Spinal cord (tissue), 10 donors: ENCODE data around the gene PTGS1. TPM values are rescaled to one million over a fixed set of nuclear protein-coding genes. Genes with fewer than 3 reads are reported as not detected.
"Not testable (repeated sequence)": the region's sequence is repeated elsewhere in the genome, so short reads cannot be mapped to it uniquely, and the experiment has no call there.

ENCODE experiments used
- DNase-seq, 6 donors: peaks; one replicate each; pipeline versions ENCODE4 v3.0.0 to v3.0.0-alpha.2; 2013 to 2015; ENCODE audit warnings: low spot score in 6 of 6, low read depth in 4 of 6
- H3K27ac ChIP-seq: one replicate; pipeline ENCODE4 v1.5.1; 2013; ENCODE audit warnings: low read depth, low read length, control low read depth
- H3K27me3 ChIP-seq: one replicate; pipeline ENCODE4 v1.6.1; 2013; ENCODE audit warnings: low read length; ENCODE audit not compliant: control insufficient read depth, insufficient read depth
- H3K36me3 ChIP-seq: one replicate; pipeline ENCODE4 v1.6.1; 2013; ENCODE audit warnings: low read length; ENCODE audit not compliant: control insufficient read depth, insufficient read depth
- H3K4me1 ChIP-seq: one replicate; pipeline ENCODE4 v1.6.1; 2013; ENCODE audit warnings: low read length; ENCODE audit not compliant: control insufficient read depth, insufficient read depth
- H3K4me3 ChIP-seq: one replicate; pipeline ENCODE4 v1.5.1; 2013; ENCODE audit warnings: low read depth, low read length, control low read depth
- H3K9me3 ChIP-seq: one replicate; pipeline ENCODE4 v1.6.1; 2013; ENCODE audit warnings: low read length; ENCODE audit not compliant: control insufficient read depth, insufficient read depth
- WGBS: methylation state at CpG from one replicate; pipeline ENCODE4 v1.1.5; 2013; ENCODE audit warnings: missing lambda C conversion rate; ENCODE audit not compliant: insufficient coverage; 5-methylcytosine and 5-hydroxymethylcytosine counted together
- polyA plus RNA-seq, 2 donors: library from polyadenylated mRNA; unstranded; fragments of 120-200 nt; gene quantifications; one replicate each; pipeline ENCODE4 v1.2.1, GENCODE V29; 2013; ENCODE audit not compliant: insufficient read length in 2 of 2
- total RNA-seq, 2 donors: library from RNA; depleted of rRNA in 1 of 2; stranded (reverse); fragments of 120-200 nt in 1 of 2; fragments of >200 nt in 1 of 2; gene quantifications; one replicate each; pipeline versions ENCODE4 v1.2.3 to v1.2.4, GENCODE V29; 2013 to 2014
- donor health status: healthy.

PTGS1 gene
- total and polyA plus RNA-seq, 4 donors, result 3.0 to 5.6 (median 3.5) TPM

- H3K9me3 ChIP-seq, result no peaks in the 10 kb centered on the region
- no peak overlapping the region for H3K27ac ChIP-seq
- H3K4me1 ChIP-seq, result no peaks in the 10 kb centered on the region
- H3K27me3 ChIP-seq, result no peaks in the 10 kb centered on the region
- H3K36me3 ChIP-seq, result no peaks in the 10 kb centered on the region
- H3K4me3 ChIP-seq, result no peak overlapping the region
- DNase-seq, result no peak
- WGBS, result no CpG with 5 or more reads among the region's 4 CpGs
These were observed 15.4 kb upstream of the PTGS1 start for GRCh38 chr9:122355336-122355875.

DNA sequence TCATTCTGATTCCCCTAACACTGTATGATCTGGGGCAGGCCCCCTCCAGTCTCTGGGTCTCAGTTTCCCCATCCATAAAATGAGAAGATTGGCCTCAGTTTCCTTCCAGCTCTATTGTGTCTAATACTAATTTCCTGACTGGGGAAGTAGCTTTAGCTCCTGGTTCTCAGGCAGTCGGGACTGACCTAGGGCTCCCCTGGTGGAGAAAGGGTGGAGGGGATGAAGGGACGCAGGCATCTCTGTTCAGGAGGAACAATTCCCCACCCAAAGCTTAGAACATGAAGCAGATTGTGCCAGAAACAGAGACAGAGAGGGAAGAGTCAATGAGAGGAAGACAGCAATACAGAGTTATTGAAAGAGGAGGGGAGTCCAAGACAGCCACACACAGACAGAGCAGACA lies 14.2 kb upstream of the PTGS1 start:
- Histone ChIP-seq H3K27me3 (no peaks in the 10 kb centered on the region), H3K9me3 (no peaks in the 10 kb centered on the region), H3K4me3 (no peak overlapping the region), H3K27ac (no peak overlapping the region), H3K4me1 (no peaks in the 10 kb centered on the region), H3K36me3 (no peaks in the 10 kb centered on the region)
- no CpG with 5 or more reads among the region's 2 CpGs for WGBS
- no peak for DNase-seq

DNA sequence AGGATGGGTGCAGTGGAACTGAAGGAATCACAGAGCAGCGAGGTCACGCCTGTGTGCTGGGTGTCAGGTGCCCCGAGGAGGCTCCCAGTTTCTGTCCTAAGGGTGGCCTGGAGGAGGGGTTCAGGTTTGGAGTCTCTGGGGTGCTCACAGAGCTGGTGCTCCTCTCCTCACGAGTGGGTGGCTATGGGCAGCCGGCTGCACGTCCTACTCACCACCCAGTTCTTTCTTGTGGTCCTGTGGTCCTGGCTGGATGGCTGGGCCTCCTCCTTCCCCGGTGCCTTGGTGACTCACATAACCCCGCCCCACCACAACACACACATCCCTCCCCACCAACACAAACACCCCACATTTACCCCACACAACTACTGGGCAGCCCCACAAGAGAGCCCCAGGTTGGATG lies 9.9 kb upstream of the PTGS1 start:
- Histone ChIP-seq H3K27me3 (no peaks in the 10 kb centered on the region), H3K36me3 (no peaks in the 10 kb centered on the region), H3K4me1 (no peaks in the 10 kb centered on the region), H3K27ac (no peak overlapping the region), H3K4me3 (no peak overlapping the region), H3K9me3 (no peaks in the 10 kb centered on the region)
- DNase-seq, result no peak
- WGBS, result 88% methylated on average over 6 of the region's 8 CpGs

DNA sequence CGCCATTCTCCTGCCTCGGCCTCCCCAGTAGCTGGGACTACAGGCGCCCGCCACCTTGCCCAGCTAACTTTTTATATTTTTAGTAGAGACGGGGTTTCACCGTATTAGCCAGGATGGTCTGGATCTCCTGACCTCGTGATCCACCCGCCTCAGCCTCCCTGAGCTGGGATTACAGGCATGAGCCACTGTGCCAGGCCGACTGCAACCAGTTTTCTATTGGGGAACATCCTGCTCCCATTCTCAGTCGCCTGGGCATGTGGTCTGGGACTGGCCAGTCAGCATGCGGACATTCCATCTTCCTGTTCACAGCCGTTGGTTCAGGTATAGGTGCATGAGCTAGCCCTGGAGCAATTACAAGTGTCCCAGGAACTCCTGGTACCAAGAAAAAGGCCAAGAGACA lies 7.7 kb upstream of the PTGS1 start:
- not testable (repeated sequence) for H3K27ac ChIP-seq, H3K36me3 ChIP-seq, H3K4me3 ChIP-seq, H3K4me1 ChIP-seq, H3K9me3 ChIP-seq, H3K27me3 ChIP-seq, DNase-seq
- whole genome bisulfite sequencing, result 94% methylated on average over 8 of the region's 12 CpGs

DNA sequence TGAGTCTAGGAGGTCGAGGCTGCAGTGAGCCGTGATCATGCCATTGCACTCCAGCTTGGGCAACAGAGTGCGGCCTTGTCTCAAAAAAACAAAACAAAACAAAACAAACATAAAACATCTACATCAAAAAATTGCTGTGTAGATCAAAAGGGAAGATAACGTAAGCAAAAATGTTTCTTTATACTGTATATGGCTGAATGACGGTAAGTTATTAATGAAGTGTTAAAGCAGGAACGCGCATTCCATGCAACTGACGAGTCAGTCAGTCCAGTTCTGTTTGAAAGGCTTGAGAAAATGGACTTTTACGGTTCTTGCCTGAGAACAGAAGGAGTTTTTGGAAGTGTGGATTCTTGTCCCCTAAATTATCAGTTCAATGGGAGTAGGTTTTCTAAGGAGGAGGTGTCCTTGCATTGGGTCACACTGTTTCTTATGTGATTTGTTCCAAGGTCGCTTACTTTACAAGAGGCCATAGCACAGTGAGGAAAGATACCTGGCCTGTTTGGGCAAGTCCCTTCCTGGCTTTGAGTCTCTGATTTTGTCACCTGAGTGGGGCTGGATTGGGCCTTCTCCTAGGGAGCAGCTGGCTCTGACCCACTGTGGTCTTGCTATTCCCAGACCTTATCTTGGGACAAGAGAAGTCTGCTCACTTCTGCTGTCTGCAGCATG lies 6.6 kb upstream of the PTGS1 start:
- Histone ChIP-seq H3K36me3 (no peaks in the 10 kb centered on the region), H3K9me3 (no peaks in the 10 kb centered on the region), H3K27ac (no peak overlapping the region), H3K4me3 (no peak overlapping the region), H3K4me1 (no peaks in the 10 kb centered on the region), H3K27me3 (no peaks in the 10 kb centered on the region)
- DNase-seq, result no peak
- WGBS, result 81% methylated on average over 7 of the region's 10 CpGs

DNA sequence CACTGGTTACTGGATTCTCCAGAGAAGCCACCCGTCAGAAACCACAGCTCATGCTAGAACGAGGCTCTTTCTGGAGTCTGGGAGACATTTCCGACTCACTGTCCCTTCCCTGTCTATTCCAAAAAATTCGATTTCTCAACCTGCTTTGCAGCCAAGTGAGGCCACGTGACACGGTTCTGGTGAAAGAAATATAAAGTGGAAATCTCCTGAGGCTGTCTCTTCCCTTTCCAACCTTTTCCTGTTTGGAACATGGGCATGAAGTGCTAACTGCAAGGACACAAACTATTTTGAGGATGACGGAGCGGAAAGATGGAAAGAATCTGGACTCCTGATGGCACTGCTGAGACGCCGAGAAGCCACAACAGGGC lies 6.1 kb upstream of the PTGS1 start:
- Histone ChIP-seq H3K4me1 (no peaks in the 10 kb centered on the region), H3K27me3 (no peaks in the 10 kb centered on the region), H3K4me3 (no peak overlapping the region), H3K27ac (no peak overlapping the region), H3K36me3 (no peaks in the 10 kb centered on the region), H3K9me3 (no peaks in the 10 kb centered on the region)
- no peak for DNase-seq
- WGBS, result 87% methylated on average over 6 of the region's 10 CpGs

- no peak for DNase-seq
- no peak overlapping the region for H3K4me3 ChIP-seq
- peaks cover 10% of the 10 kb centered on the region for H3K27me3 ChIP-seq
- H3K36me3 ChIP-seq, result no peaks in the 10 kb centered on the region
- H3K9me3 ChIP-seq, result no peaks in the 10 kb centered on the region
- WGBS, result 88% methylated on average over 2 of the region's 6 CpGs
- H3K4me1 ChIP-seq, result peaks cover 7% of the 10 kb centered on the region
- H3K27ac ChIP-seq, result no peak overlapping the region
These were observed 4.7 kb upstream of the PTGS1 start for GRCh38 chr9:122366074-122366660.

GRCh38 chr9:122367065-122367464 lies 3.8 kb upstream of the PTGS1 start:
- H3K27me3 ChIP-seq, result peaks cover 19% of the 10 kb centered on the region
- no peak overlapping the region for H3K27ac ChIP-seq
- no peak overlapping the region for H3K4me3 ChIP-seq
- no peaks in the 10 kb centered on the region for H3K36me3 ChIP-seq
- WGBS, result 90% methylated on average over 7 of the region's 7 CpGs
- DNase-seq, result no peak
- no peaks in the 10 kb centered on the region for H3K9me3 ChIP-seq
- H3K4me1 ChIP-seq, result peaks cover 8% of the 10 kb centered on the region

- Histone ChIP-seq H3K4me1 (peaks cover 8% of the 10 kb centered on the region), H3K9me3 (no peaks in the 10 kb centered on the region), H3K27me3 (peaks cover 20% of the 10 kb centered on the region), H3K36me3 (no peaks in the 10 kb centered on the region), H3K4me3 (no peak overlapping the region), H3K27ac (no peak overlapping the region)
- WGBS, result 81% methylated on average over 6 of the region's 6 CpGs
- DNase-seq, result no peak
These were observed 2.9 kb upstream of the PTGS1 start for GRCh38 chr9:122367774-122368460.

- no peak for DNase-seq
- Histone ChIP-seq H3K4me1 (peaks cover 8% of the 10 kb centered on the region), H3K4me3 (no peak overlapping the region), H3K9me3 (no peaks in the 10 kb centered on the region), H3K27me3 (peaks cover 20% of the 10 kb centered on the region), H3K36me3 (no peaks in the 10 kb centered on the region), H3K27ac (no peak overlapping the region)
- 100% methylated on average over 1 of the region's 1 CpG for WGBS
These were observed 2.2 kb upstream of the PTGS1 start for GRCh38 chr9:122368642-122369041.
